Measurements from ENCODE around the gene CFAP119. TPM values are rescaled to one million over a fixed set of nuclear protein-coding genes. Genes with fewer than 3 reads are reported as not detected.

The CFAP119 gene
- total and polyA plus RNA-seq, 8 donors, result 5.1 to 10.9 (median 6.8) TPM

DNA sequence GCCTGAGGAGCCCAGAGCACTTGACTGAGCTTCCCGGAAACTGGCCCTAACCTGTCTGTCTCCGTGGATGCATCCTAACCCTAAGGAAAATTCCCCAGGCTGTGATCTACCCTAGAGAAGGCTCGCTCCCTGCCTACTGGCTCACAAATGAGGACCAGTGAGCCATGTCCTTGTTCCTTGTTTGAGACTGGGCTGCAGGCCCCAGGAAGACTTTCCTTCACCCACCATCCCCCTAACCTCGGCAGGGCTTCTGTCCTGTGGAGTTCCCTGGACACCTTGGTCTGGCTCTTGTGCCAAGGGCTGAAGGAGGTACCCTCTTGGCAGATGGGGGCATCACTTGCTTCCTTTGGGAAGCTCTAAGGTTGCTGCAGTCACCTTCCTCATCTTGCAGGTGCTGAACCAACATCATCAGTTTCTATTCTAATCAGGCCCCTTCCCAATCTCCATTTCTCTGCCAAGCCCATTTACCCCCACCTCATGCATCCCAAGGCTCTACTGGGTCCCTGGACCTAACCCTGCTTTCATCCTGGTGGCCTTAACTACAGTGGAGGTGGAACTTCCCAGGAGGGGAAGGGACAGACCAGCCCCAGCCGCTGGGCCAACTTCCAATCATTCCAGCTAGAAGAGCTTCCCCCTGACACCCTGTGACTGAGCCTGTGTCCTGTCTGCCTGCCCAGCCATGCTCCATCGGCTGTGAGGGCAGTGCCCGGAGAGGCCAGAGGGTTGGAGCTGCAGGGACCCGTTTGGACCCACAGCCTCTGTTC lies 12.7 kb upstream of the CFAP119 start:
- ATAC-seq, result peak; percentile 5
- Histone ChIP-seq H3K4me3 (peak overlapping the region; percentile 81 to 89), H3K27me3 (no peaks in the 10 kb centered on the region), H3K4me1 (peaks cover 5 to 33% of the 10 kb centered on the region in 2 donors), H3K36me3 (peaks cover 0 to 54% of the 10 kb centered on the region in 2 donors), H3K9me3 (no peaks in the 10 kb centered on the region), H3K27ac (peak overlapping the region; percentile 82 to 89)
- intact Hi-C loops (cut with DNase I), result no loop called here
- TF ChIP-seq, protein P1, sequence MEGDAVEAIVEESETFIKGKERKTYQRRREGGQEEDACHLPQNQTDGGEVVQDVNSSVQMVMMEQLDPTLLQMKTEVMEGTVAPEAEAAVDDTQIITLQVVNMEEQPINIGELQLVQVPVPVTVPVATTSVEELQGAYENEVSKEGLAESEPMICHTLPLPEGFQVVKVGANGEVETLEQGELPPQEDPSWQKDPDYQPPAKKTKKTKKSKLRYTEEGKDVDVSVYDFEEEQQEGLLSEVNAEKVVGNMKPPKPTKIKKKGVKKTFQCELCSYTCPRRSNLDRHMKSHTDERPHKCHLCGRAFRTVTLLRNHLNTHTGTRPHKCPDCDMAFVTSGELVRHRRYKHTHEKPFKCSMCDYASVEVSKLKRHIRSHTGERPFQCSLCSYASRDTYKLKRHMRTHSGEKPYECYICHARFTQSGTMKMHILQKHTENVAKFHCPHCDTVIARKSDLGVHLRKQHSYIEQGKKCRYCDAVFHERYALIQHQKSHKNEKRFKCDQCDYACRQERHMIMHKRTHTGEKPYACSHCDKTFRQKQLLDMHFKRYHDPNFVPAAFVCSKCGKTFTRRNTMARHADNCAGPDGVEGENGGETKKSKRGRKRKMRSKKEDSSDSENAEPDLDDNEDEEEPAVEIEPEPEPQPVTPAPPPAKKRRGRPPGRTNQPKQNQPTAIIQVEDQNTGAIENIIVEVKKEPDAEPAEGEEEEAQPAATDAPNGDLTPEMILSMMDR (IDR thresholded peaks at IDR 0.05), result no peak
- DNase-seq, result peak in 1 of 4 donors; percentile 62

DNA sequence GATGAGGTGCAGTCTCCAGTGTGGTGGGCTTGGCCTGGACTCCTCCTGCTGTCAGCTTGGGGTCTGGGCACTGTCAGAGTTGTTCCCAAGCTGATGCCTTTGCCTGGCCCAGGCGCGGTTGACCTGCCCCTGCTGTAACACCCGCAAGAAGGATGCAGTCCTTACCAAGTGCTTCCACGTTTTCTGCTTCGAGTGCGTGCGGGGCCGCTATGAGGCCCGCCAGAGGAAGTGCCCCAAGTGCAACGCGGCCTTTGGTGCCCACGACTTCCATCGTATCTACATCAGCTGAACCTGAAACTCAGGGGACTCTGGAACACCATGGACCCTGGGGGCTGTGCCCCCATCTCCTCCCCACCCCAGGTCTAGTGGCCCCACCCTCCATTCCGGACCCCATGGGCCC lies 12.0 kb upstream of the CFAP119 start:
- H3K36me3 ChIP-seq, result peaks cover 0 to 61% of the 10 kb centered on the region in 2 donors
- no peak for ATAC-seq
- no peak overlapping the region for H3K27ac ChIP-seq
- H3K9me3 ChIP-seq, result no peaks in the 10 kb centered on the region
- H3K4me1 ChIP-seq, result peaks cover 5 to 33% of the 10 kb centered on the region in 2 donors
- TF ChIP-seq, protein P1 (IDR thresholded peaks at IDR 0.05), result no peak
- intact Hi-C loops (cut with DNase I), result no loop called here
- no peaks in the 10 kb centered on the region for H3K27me3 ChIP-seq
- H3K4me3 ChIP-seq, result no peak overlapping the region
- DNase-seq, result peak in 1 of 4 donors; percentile 65

DNA sequence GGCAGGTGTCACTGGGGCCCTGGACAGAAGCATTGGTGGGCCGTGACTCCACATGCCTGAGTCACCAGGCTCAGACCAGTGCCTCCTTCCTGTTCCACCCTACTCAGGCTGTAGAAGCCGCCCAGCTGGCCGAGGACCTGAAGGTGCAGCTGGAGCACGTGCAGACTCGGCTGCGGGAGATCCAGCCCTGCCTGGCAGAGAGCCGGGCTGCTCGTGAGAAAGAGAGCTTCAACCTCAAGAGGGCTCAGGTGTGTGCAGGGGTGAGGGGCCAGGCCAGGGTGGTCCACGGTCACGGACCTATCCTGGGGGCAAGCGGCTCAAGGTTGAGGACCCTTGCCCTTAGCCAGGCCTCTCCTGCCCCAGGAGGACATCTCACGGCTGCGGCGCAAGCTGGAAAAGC lies 9.9 kb upstream of the CFAP119 start:
- ATAC-seq (no peak), DNase-seq (peak in 1 of 4 donors; percentile 55)
- intact Hi-C loops (cut with DNase I), result no loop called here
- H3K27me3 ChIP-seq, result no peaks in the 10 kb centered on the region
- H3K4me3 ChIP-seq, result no peak overlapping the region
- H3K4me1 ChIP-seq, result peaks cover 4 to 30% of the 10 kb centered on the region in 2 donors
- H3K9me3 ChIP-seq, result no peaks in the 10 kb centered on the region
- peaks cover 0 to 82% of the 10 kb centered on the region in 2 donors for H3K36me3 ChIP-seq
- no peak overlapping the region for H3K27ac ChIP-seq
- TF ChIP-seq, protein P1 (IDR thresholded peaks at IDR 0.05), result no peak

DNA sequence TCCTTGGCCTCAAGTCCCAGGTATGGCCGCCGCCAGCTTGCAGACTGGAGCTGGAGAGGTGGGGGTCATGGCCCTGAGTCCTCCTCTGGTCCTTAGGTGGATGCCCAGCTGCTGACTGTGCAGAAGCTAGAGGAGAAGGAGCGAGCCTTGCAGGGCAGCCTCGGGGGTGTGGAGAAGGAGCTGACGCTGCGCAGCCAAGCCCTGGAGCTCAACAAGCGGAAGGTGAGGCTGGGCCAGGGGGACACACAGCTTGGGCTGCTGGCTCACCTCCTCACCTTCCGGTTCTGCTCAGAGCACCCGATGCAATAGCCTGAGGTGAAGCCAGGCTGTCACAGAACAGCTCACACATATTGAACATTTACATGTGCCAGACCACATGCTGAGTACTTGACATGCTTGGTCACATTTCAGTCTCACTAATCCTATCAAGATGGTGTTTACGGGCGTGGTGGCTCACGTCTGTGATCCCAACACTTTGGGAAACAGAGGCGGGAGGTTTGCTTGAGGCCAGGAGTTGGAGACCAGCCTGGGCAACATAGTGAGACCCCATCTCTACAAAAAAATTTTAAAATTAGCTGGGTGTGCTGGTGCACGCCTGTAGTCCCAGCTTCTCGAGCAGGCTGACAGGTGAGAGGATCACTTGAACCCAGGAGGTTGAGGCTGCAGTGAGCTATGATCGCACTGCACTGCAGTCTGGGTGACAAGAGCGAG lies 7.7 kb upstream of the CFAP119 start:
- intact Hi-C loops (cut with DNase I), result no loop called here
- Histone ChIP-seq H3K4me3 (no peak overlapping the region), H3K36me3 (peaks cover 0 to 100% of the 10 kb centered on the region in 2 donors), H3K27me3 (no peaks in the 10 kb centered on the region), H3K27ac (no peak overlapping the region), H3K4me1 (peaks cover 0 to 8% of the 10 kb centered on the region in 2 donors), H3K9me3 (no peaks in the 10 kb centered on the region)
- DNase-seq (peak in 2 of 4 donors; percentile 12 to 70), ATAC-seq (no peak)
- TF ChIP-seq, protein P1 (IDR thresholded peaks at IDR 0.05), result no peak

DNA sequence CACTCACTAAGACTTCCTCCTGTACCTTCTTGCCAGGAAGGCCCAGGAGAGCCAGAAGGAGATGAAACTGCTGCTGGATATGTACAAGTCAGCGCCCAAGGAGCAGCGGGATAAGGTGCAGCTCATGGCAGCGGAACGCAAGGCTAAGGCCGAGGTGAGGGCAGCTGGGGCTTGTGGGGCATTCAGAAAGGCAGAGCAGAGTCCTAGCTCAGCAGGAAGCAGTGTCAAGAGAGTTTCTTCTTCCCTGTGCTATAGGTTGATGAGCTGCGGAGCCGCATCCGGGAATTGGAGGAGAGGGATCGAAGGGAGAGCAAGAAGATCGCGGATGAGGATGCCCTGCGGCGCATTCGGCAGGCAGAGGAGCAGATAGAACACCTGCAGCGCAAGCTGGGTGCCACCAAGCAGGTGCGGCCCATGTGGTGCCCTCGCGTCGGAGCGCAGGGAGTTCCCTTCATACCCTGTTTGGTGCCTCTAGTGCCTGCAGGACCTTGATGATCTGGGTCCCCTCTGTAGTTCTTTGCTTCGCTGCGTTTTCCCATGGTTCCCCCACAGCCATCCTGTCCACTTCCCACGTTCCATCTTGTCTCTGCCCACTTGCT lies 6.8 kb upstream of the CFAP119 start:
- peak in 2 of 4 donors; percentile 22 to 51 for DNase-seq
- H3K9me3 ChIP-seq, result no peaks in the 10 kb centered on the region
- TF ChIP-seq, protein P1 (IDR thresholded peaks at IDR 0.05), result no peak
- H3K4me3 ChIP-seq, result no peak overlapping the region
- intact Hi-C loops (cut with DNase I), result no loop called here
- no peak overlapping the region for H3K27ac ChIP-seq
- H3K27me3 ChIP-seq, result no peaks in the 10 kb centered on the region
- no peak for ATAC-seq
- peaks cover 2 to 5% of the 10 kb centered on the region in 2 donors for H3K4me1 ChIP-seq
- H3K36me3 ChIP-seq, result peaks cover 0 to 100% of the 10 kb centered on the region in 2 donors
